Caco-2 (cell line): ENCODE results near the gene RNPS1. TPM values are rescaled to one million over a fixed set of nuclear protein-coding genes. Genes with fewer than 3 reads are reported as not detected.

ENCODE experiments used
- BruUV-seq: library from RNA; stranded (reverse); fragments of 400-500 nt; replicated peaks from 2 replicates; lab custom pipeline; 2021; lab: Mats Ljungman, UMichigan
- CTCF ChIA-PET: fragments of 300-600 bp; sonication (Branson Sonifier 250); formaldehyde crosslinking; loops from one replicate; lab custom pipeline; 2022; ENCODE audit warnings: antibody characterized with exemption; lab: Charles Lee
- POLR2A ChIA-PET: fragments of 300-600 bp; sonication (Branson Sonifier 250); formaldehyde crosslinking; loops from one replicate; lab custom pipeline; 2022; ENCODE audit warnings: antibody characterized with exemption; lab: Charles Lee
- DNase-seq, 2 experiments: peaks; one replicate each; pipeline versions ENCODE4 v3.0.0 to v3.0.0-alpha.2; 2020 to 2022
- H3K27me3 ChIP-seq: replicated peaks from 2 replicates; pipeline ENCODE4 v1.6.0; 2011; ENCODE audit warnings: low read length; ENCODE audit not compliant: control insufficient read depth, insufficient read depth
- H3K36me3 ChIP-seq: 2 replicates; pipeline ENCODE4 v1.5.1; 2011; ENCODE audit warnings: low read length; ENCODE audit not compliant: control insufficient read depth, insufficient read depth
- H3K4me1 ChIP-seq: fragments of 250-450 bp; sonication (Bioruptor Pico); 2 replicates; pipeline ENCODE4 v1.5.1; 2020; ENCODE audit warnings: mild to moderate bottlenecking
- H3K4me3 ChIP-seq: 2 replicates; pipeline ENCODE4 v1.5.1; 2011; ENCODE audit warnings: low read depth, mild to moderate bottlenecking, control low read depth, low read length
- H3K9me3 ChIP-seq: fragments of 250-450 bp; sonication (Bioruptor Pico); 2 replicates; pipeline ENCODE4 v1.5.1; 2020; ENCODE audit warnings: mild to moderate bottlenecking, moderate library complexity
- H3K27ac Mint-ChIP-seq: one replicate; pipeline ENCODE4 v1.8.0; 2022; ENCODE audit warnings: mixed read lengths; ENCODE audit not compliant: unreplicated experiment
- H3K27me3 Mint-ChIP-seq: one replicate; pipeline ENCODE4 v1.8.0; 2022; ENCODE audit warnings: mixed read lengths; ENCODE audit not compliant: insufficient read depth, unreplicated experiment
- H3K36me3 Mint-ChIP-seq: one replicate; pipeline ENCODE4 v1.8.0; 2022; ENCODE audit warnings: mild to moderate bottlenecking, mixed read lengths; ENCODE audit not compliant: insufficient read depth, unreplicated experiment
- H3K4me1 Mint-ChIP-seq: one replicate; pipeline ENCODE4 v1.8.0; 2022; ENCODE audit warnings: low read depth, mixed read lengths; ENCODE audit not compliant: unreplicated experiment
- H3K4me3 Mint-ChIP-seq: one replicate; pipeline ENCODE4 v1.8.0; 2022; ENCODE audit warnings: mild to moderate bottlenecking, moderate library complexity, mixed read lengths; ENCODE audit not compliant: unreplicated experiment
- H3K9me3 Mint-ChIP-seq: one replicate; pipeline ENCODE4 v1.8.0; 2022; ENCODE audit warnings: mixed read lengths; ENCODE audit not compliant: unreplicated experiment
- intact Hi-C: fragments of 100-400 bp; cut with micrococcal nuclease; formaldehyde crosslinking; loops from one replicate; pipeline ENCODE4 v1.10.0; 2022; ENCODE audit not compliant: unreplicated experiment
- total RNA-seq: library from RNA; stranded (reverse); gene quantifications from 2 replicates; pipeline ENCODE4 v1.2.3, GENCODE V29; 2022
- TF ChIP-seq, protein P1 (sequence below), 2 experiments: fragments of 200-600 bp in 1 of 2; IDR thresholded peaks; 1 replicate in 1 of 2; 2 replicates in 1 of 2; pipeline versions ENCODE4 v1.5.1 to v1.8.0; 2011 to 2022; ENCODE audit warnings: antibody characterized with exemption in 1 of 2, control low read depth in 1 of 2, inconsistent platforms in 1 of 2, low read depth in 1 of 2, low read length in 1 of 2, mild to moderate bottlenecking in 1 of 2, moderate library complexity in 1 of 2; ENCODE audit not compliant: insufficient read depth in 1 of 2, severe bottlenecking in 1 of 2, unreplicated experiment in 1 of 2

Gene RNPS1
- total RNA-seq, 1 experiment from 2014 or later, result 210 TPM

DNA sequence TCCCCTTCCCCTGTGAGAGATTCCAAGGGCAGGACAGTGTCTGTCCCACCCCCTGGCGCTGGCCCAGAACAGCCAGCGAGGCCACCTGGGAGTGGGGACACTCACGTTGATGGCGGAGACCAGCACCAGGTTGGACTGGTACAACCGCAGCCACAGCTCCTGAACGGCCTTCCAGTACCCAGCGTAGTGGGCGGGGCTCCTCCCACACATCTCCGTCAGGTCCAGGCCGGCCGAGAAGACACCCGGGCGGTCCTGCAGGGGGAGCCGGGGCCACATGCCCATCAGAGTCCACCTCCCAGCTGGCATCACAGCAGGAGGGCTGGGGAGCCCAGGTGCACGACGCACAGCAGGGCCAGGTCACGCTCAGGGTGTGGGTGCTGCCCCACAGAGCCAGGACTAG is 23.6 kb downstream of the RNPS1 start:
- no peak for DNase-seq
- Histone ChIP-seq H3K4me3 (no peak overlapping the region), H3K9me3 (no peaks in the 10 kb centered on the region), H3K27me3 (no peaks in the 10 kb centered on the region), H3K36me3 (no peaks in the 10 kb centered on the region; the same call in none of the 2 replicates), H3K4me1 (no peaks in the 10 kb centered on the region)
- Mint-ChIP-seq H3K4me1 (no peaks in the 10 kb centered on the region), H3K36me3 (peaks cover 67% of the 10 kb centered on the region), H3K4me3 (no peak overlapping the region), H3K27ac (no peak overlapping the region), H3K27me3 (no peaks in the 10 kb centered on the region), H3K9me3 (no peaks in the 10 kb centered on the region)
- intact Hi-C loops, result no loop called here
- no TSS peak for BruUV-seq
- POLR2A ChIA-PET, result no interaction called here
- CTCF ChIA-PET, result no interaction called here
- TF ChIP-seq, protein P1, sequence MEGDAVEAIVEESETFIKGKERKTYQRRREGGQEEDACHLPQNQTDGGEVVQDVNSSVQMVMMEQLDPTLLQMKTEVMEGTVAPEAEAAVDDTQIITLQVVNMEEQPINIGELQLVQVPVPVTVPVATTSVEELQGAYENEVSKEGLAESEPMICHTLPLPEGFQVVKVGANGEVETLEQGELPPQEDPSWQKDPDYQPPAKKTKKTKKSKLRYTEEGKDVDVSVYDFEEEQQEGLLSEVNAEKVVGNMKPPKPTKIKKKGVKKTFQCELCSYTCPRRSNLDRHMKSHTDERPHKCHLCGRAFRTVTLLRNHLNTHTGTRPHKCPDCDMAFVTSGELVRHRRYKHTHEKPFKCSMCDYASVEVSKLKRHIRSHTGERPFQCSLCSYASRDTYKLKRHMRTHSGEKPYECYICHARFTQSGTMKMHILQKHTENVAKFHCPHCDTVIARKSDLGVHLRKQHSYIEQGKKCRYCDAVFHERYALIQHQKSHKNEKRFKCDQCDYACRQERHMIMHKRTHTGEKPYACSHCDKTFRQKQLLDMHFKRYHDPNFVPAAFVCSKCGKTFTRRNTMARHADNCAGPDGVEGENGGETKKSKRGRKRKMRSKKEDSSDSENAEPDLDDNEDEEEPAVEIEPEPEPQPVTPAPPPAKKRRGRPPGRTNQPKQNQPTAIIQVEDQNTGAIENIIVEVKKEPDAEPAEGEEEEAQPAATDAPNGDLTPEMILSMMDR (IDR thresholded peaks at IDR 0.05; ENCODE audit: insufficient read depth in 1 of 2, low read depth in 1 of 2, low read length in 1 of 2, severe bottlenecking in 1 of 2, unreplicated experiment in 1 of 2), result no peak

DNA sequence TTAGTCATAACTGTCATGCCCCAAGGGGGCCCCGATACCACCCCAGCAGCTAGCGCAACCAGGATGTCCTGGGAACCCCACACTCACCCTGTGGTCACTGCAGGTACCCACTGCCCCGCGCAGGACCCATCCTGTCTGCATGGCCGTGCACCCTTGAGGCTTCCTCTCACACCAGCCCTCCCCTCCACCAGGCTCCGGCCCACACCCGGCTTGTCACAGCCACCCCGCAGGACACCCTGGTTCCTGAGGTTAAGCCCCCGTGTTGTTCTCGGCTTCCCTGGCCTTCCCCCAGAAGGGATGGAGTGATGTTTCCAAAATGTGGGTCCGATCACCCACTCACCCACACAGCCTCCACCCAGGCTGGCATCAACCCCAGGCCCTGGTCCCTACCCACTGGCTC is 24.1 kb downstream of the RNPS1 start:
- intact Hi-C loops, result no loop called here
- no peaks in the 10 kb centered on the region for H3K9me3 Mint-ChIP-seq
- no peak for DNase-seq
- H3K27me3 Mint-ChIP-seq, result no peaks in the 10 kb centered on the region
- no peak overlapping the region for H3K27ac Mint-ChIP-seq
- POLR2A ChIA-PET, result no interaction called here
- Histone ChIP-seq H3K4me1 (no peaks in the 10 kb centered on the region), H3K36me3 (no peaks in the 10 kb centered on the region; the same call in none of the 2 replicates), H3K9me3 (no peaks in the 10 kb centered on the region), H3K4me3 (no peak overlapping the region), H3K27me3 (no peaks in the 10 kb centered on the region)
- peaks cover 67% of the 10 kb centered on the region for H3K36me3 Mint-ChIP-seq
- no peak overlapping the region for H3K4me3 Mint-ChIP-seq
- no TSS peak for BruUV-seq
- CTCF ChIA-PET, result no interaction called here
- H3K4me1 Mint-ChIP-seq, result no peaks in the 10 kb centered on the region
- TF ChIP-seq, protein P1 (IDR thresholded peaks at IDR 0.05; ENCODE audit: insufficient read depth in 1 of 2, low read depth in 1 of 2, low read length in 1 of 2, severe bottlenecking in 1 of 2, unreplicated experiment in 1 of 2), result no peak

DNA sequence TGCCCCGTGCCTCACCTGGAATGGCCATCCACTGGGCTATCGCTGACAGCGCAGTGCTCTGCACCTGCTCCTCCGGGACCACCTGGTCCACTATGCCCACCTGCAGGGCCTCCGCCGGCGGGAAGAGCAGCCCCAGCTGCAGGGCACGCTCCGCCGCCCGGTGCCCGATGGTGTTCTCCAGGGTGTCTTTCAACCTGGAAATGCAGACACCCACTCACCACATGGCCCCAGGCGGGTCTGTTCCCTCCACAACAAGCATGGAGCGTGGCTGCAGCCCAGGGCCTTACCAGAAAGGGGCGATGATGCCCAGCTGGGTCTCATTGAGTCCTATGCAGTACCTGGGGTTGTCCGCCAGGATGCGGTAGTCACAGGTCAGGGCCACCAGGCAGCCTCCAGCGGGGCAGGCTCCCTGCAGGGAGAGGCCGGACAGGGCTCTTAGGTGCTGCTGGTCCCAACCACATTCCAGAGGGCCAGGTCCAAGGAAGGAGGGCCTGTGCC is 24.8 kb downstream of the RNPS1 start:
- no TSS peak for BruUV-seq
- H3K4me3 Mint-ChIP-seq, result no peak overlapping the region
- peaks cover 66% of the 10 kb centered on the region for H3K36me3 Mint-ChIP-seq
- H3K9me3 ChIP-seq, result no peaks in the 10 kb centered on the region
- DNase-seq, result no peak
- H3K27ac Mint-ChIP-seq, result no peak overlapping the region
- no peaks in the 10 kb centered on the region for H3K9me3 Mint-ChIP-seq
- ChIA-PET POLR2A (no interaction called here), CTCF (no interaction called here)
- no peaks in the 10 kb centered on the region; the same call in none of the 2 replicates for H3K36me3 ChIP-seq
- intact Hi-C loops, result no loop called here
- H3K4me1 ChIP-seq, result no peaks in the 10 kb centered on the region
- TF ChIP-seq, protein P1 (IDR thresholded peaks at IDR 0.05; ENCODE audit: insufficient read depth in 1 of 2, low read depth in 1 of 2, low read length in 1 of 2, severe bottlenecking in 1 of 2, unreplicated experiment in 1 of 2), result no peak
- no peaks in the 10 kb centered on the region for H3K27me3 Mint-ChIP-seq
- no peak overlapping the region for H3K4me3 ChIP-seq
- H3K27me3 ChIP-seq, result no peaks in the 10 kb centered on the region
- H3K4me1 Mint-ChIP-seq, result no peaks in the 10 kb centered on the region
